ENCODE results near the gene OMA1. TPM values are rescaled to one million over a fixed set of nuclear protein-coding genes. Genes with fewer than 3 reads are reported as not detected.

Gene OMA1
- total RNA-seq, 1 experiment from 2014 or later: 21.9 TPM

GRCh38 chr1:58576727-58577653 lies 30.5 kb upstream of the OMA1 start, which contains the start of gene TACSTD2:
Gene TACSTD2, minus strand, starts transcription at chr1:58577252. Its CDS starts 96 bp downstream, at chr1:58577156.
- peak within 1 kb of the TSS; percentile 50 for H3K9ac ChIP-seq (ENCODE audit: low read length)
- peak within 1 kb of the TSS; percentile 75 for H2AFZ ChIP-seq (ENCODE audit: low read depth, low read length, poor library complexity, severe bottlenecking)
- no peak for DNase-seq (ENCODE audit: low read depth, low spot score)
- peak; percentile 41 for TF ChIP-seq POLR2AphosphoS5 (IDR thresholded peaks at IDR 0.05; ENCODE audit: low read depth, low read length)
- peak; percentile 49 for TF ChIP-seq SP1 (IDR thresholded peaks at IDR 0.05; ENCODE audit: low read depth)
- TF ChIP-seq JUND (IDR thresholded peaks at IDR 0.05): 0 out of 2 replicates have a peak, but pooled peaks have one; percentile 22
- no peak for TF ChIP-seq POLR2A (IDR thresholded peaks at IDR 0.05; ENCODE audit: borderline replicate concordance, extremely low read depth, insufficient read depth, insufficient read length)
- ATAC-seq: peak; percentile 68
- ChIA-PET RAD21 (ENCODE audit: low non-redundant PET in 1 of 2, low total read pairs in 2 of 2, uncharacterized antibody in 2 of 2, unreplicated experiment in 2 of 2) (no interaction called here), POLR2A (no interaction called here), CTCF (no interaction called here)
- no peaks in the 10 kb centered on the region for H3K27me3 ChIP-seq (ENCODE audit: insufficient read depth, low read length)
- intact Hi-C loops (cut with micrococcal nuclease): no loop called here
- no peaks in the 10 kb centered on the region for H3K9me3 ChIP-seq (ENCODE audit: control insufficient read depth in 1 of 2, insufficient read depth in 1 of 2, low read depth in 1 of 2, low read length in 2 of 2)
- H3K79me2 ChIP-seq (ENCODE audit: insufficient read depth, low read length): no peaks in the 10 kb centered on the region
- no TSS peak for BruUV-seq (replicated peaks)
- H3K4me2 ChIP-seq (ENCODE audit: low read length): peak within 1 kb of the TSS; percentile 61
- H3K4me1 ChIP-seq (ENCODE audit: control insufficient read depth in 1 of 2, insufficient read depth in 2 of 2, low read length in 2 of 2): peaks cover 18 to 82% of the 10 kb centered on the region in 2 experiments
- H3K27ac ChIP-seq (ENCODE audit: low read depth, low read length): peak within 1 kb of the TSS; percentile 31; the same call in 1 of the 2 replicates
- H3K4me3 ChIP-seq (replicated peaks in 1 of 2; ENCODE audit: low read depth in 1 of 2, low read length in 2 of 2): peak within 1 kb of the TSS; percentile 15 to 33
- H3K36me3 ChIP-seq (ENCODE audit: control insufficient read depth in 1 of 2, insufficient read depth in 2 of 2, low read length in 2 of 2): no peaks in the 10 kb centered on the region
- no peaks in the 10 kb centered on the region for H4K20me1 ChIP-seq (ENCODE audit: insufficient read depth)
- no peaks in the 10 kb centered on the region for H3K9me2 ChIP-seq (ENCODE audit: insufficient read depth)

GRCh38 chr1:58576325-58576726 lies 29.8 kb upstream of the OMA1 start:
- Histone ChIP-seq H3K4me3 (replicated peaks in 1 of 2; ENCODE audit: low read depth in 1 of 2, low read length in 2 of 2) (no peak overlapping the region), H3K9ac (ENCODE audit: low read length) (no peak overlapping the region), H3K36me3 (ENCODE audit: control insufficient read depth in 1 of 2, insufficient read depth in 2 of 2, low read length in 2 of 2) (no peaks in the 10 kb centered on the region), H3K27me3 (ENCODE audit: insufficient read depth, low read length) (no peaks in the 10 kb centered on the region), H2AFZ (ENCODE audit: low read depth, low read length, poor library complexity, severe bottlenecking) (no peak overlapping the region), H3K9me3 (ENCODE audit: control insufficient read depth in 1 of 2, insufficient read depth in 1 of 2, low read depth in 1 of 2, low read length in 2 of 2) (no peaks in the 10 kb centered on the region), H3K9me2 (ENCODE audit: insufficient read depth) (no peaks in the 10 kb centered on the region), H4K20me1 (ENCODE audit: insufficient read depth) (no peaks in the 10 kb centered on the region), H3K4me2 (ENCODE audit: low read length) (peak overlapping the region; percentile 61; the same call in 1 of the 2 replicates), H3K27ac (ENCODE audit: low read depth, low read length) (no peak overlapping the region), H3K4me1 (ENCODE audit: control insufficient read depth in 1 of 2, insufficient read depth in 2 of 2, low read length in 2 of 2) (peaks cover 18 to 83% of the 10 kb centered on the region in 2 experiments), H3K79me2 (ENCODE audit: insufficient read depth, low read length) (no peaks in the 10 kb centered on the region)
- TF ChIP-seq CTCF (IDR thresholded peaks at IDR 0.05 in 2 of 3, conservative IDR thresholded peaks at IDR 0.05 in 1 of 3; ENCODE audit: borderline replicate concordance in 1 of 3, insufficient read depth in 1 of 3, low read depth in 2 of 3, low read length in 2 of 3) (no peak), POLR2AphosphoS5 (IDR thresholded peaks at IDR 0.05; ENCODE audit: low read depth, low read length) (no peak), MAX (IDR thresholded peaks at IDR 0.05) (no peak), POLR2A (IDR thresholded peaks at IDR 0.05; ENCODE audit: borderline replicate concordance, extremely low read depth, insufficient read depth, insufficient read length) (no peak), SRF (IDR thresholded peaks at IDR 0.05; ENCODE audit: low read depth) (no peak), ELF1 (IDR thresholded peaks at IDR 0.05; ENCODE audit: borderline replicate concordance, low read depth) (no peak), SP1 (IDR thresholded peaks at IDR 0.05; ENCODE audit: low read depth) (no peak), ZBTB33 (IDR thresholded peaks at IDR 0.05; ENCODE audit: extremely low read depth, insufficient replicate concordance, low read length) (no peak), ZFX (IDR thresholded peaks at IDR 0.05) (no peak), EZH2phosphoT487 (IDR thresholded peaks at IDR 0.05; ENCODE audit: borderline replicate concordance) (no peak)
- ChIA-PET CTCF (no interaction called here), RAD21 (ENCODE audit: low non-redundant PET in 1 of 2, low total read pairs in 2 of 2, uncharacterized antibody in 2 of 2, unreplicated experiment in 2 of 2) (no interaction called here), POLR2A (no interaction called here)
- intact Hi-C loops (cut with micrococcal nuclease): no loop called here
- no TSS peak for BruUV-seq (replicated peaks)
- DNase-seq (ENCODE audit: low read depth, low spot score) (no peak), ATAC-seq (no peak)

Data from HCT116 (cell line).